ENCODE measurements around the gene KCTD11.

DNA sequence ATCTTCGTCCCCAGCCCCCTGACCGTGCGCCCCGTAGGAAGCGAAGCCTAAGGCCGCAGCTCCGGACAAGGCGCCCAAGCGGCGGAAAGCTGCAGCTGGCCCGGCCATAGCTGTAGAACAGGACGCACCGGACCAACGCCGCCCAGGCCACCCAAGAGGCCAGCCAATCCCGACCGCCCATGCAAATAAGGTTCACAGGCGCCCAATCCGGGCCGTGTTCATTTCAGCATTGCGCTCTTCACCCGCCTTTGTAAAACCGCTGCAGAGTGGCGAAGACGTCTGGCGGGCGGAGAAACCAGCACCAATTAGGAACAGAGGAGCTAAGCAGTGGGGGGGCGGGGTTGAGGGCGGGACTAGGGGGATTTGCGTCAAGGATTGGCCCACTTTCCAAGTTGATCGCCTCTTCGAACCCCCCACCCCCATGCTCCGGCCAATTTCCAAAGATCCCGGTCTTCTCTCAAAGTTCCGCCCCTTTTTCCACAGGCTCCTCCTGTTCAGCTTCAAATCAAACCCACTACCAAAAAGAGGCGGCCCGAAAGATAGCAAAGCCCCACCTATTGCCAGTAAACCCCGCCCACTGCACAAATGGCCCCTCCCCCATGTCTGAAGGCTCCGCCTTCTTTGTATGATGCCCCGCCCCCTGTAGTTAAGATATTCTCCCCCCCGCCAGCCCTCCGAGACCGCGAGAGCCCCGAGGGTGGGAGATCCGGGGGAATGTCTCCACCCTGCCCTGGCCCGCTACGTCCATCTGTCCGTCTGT lies 52.2 kb downstream of the KCTD11 start, which contains the start of gene TMEM256:
- TF ChIP-seq CTCF (IDR thresholded peaks at IDR 0.05) = no peak
- peak; percentile 98 for TF ChIP-seq POLR2A (IDR thresholded peaks at IDR 0.05)
